Effector memory CD8-positive, alpha-beta T cell (primary cell): ENCODE data around the gene MIOS.
A peak's percentile ranks its signal among the peaks of the same experiment; 100 is the strongest.

ENCODE experiments used
- ATAC-seq: fragments of 150-1000 bp; cut with Tn5 transposase; replicated peaks from 2 replicates; pipeline ENCODE4 v1.10.0; 2021; ENCODE audit warnings: mild to moderate bottlenecking, moderate library complexity
- DNase-seq, 3 experiments: peaks; one replicate each; pipeline ENCODE4 v3.0.0; 2021
- H3K27ac Mint-ChIP-seq, 2 donors: one replicate each; pipeline ENCODE4 v1.8.0; 2022; ENCODE audit warnings: mild to moderate bottlenecking in 2 of 2, mixed read lengths in 2 of 2, moderate library complexity in 2 of 2
- H3K27me3 Mint-ChIP-seq, 2 donors: one replicate each; pipeline ENCODE4 v1.8.0; 2022; ENCODE audit warnings: mixed read lengths in 2 of 2
- H3K36me3 Mint-ChIP-seq: one replicate; pipeline ENCODE4 v1.8.0; 2022; ENCODE audit warnings: mild to moderate bottlenecking, moderate library complexity, mixed read lengths; ENCODE audit not compliant: insufficient read depth
- H3K4me1 Mint-ChIP-seq, 2 donors: one replicate each; pipeline ENCODE4 v1.8.0; 2022; ENCODE audit warnings: low read depth in 2 of 2, mixed read lengths in 2 of 2
- H3K4me3 Mint-ChIP-seq, 2 donors: one replicate each; pipeline ENCODE4 v1.8.0; 2022; ENCODE audit warnings: mild to moderate bottlenecking in 2 of 2, mixed read lengths in 2 of 2, moderate library complexity in 2 of 2
- H3K9me3 Mint-ChIP-seq, 2 donors: one replicate each; pipeline ENCODE4 v1.8.0; 2022; ENCODE audit warnings: mixed read lengths in 2 of 2

Gene MIOS

DNA sequence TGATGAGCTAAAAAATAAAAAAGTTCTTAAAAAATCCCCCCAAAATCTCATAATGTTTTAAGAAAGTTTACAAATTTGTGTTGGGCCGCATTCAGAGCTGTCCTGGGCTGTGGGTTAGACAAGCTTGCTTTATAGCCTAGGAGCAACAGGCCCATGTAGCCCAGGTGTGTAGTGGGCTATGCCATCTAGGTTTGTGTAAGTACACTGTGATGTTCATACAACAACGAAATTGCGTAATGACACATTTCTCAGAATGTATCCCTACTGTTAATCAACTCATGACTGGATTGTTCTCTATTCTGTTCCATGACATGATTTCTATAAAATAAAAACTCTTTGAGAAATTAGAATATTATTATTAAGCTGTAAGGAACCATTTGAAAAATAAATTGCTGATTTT lies 13.0 kb downstream of the MIOS start:
- Mint-ChIP-seq H3K9me3 (no peaks in the 10 kb centered on the region), H3K4me1 (peaks cover 0 to 5% of the 10 kb centered on the region in 2 donors), H3K4me3 (no peak overlapping the region), H3K27ac (no peak overlapping the region), H3K27me3 (no peaks in the 10 kb centered on the region), H3K36me3 (peaks cover 3% of the 10 kb centered on the region)
- DNase-seq (no peak), ATAC-seq (no peak)

- Mint-ChIP-seq H3K4me1 (no peaks in the 10 kb centered on the region), H3K27me3 (no peaks in the 10 kb centered on the region), H3K36me3 (peaks cover 7% of the 10 kb centered on the region), H3K4me3 (no peak overlapping the region), H3K27ac (no peak overlapping the region), H3K9me3 (no peaks in the 10 kb centered on the region)
- ATAC-seq (no peak), DNase-seq (no peak)
Measured at GRCh38 chr7:7581531-7582179, 15.0 kb downstream of the MIOS start.

DNA sequence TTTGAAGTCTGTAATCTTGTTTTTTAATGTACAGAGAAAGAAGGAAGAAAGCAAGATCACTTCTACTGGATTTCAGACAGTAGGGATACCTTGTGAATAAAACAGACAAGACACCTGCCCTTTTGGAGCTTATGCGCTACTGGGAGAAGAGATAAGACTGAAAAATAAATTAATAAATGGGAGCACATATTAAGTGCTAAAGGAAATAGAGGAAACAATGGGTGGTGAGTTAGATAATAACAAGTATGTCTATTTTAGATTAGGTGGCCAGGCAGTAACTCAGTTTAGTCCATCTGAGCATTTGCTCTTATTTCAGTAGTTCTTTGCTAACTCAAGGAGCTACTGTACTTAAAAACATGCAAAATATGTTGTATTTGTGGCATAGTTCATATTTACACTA lies 15.9 kb downstream of the MIOS start:
- peaks cover 7% of the 10 kb centered on the region for H3K36me3 Mint-ChIP-seq
- no peak overlapping the region for H3K27ac Mint-ChIP-seq
- H3K4me1 Mint-ChIP-seq = no peaks in the 10 kb centered on the region
- H3K9me3 Mint-ChIP-seq = no peaks in the 10 kb centered on the region
- no peaks in the 10 kb centered on the region for H3K27me3 Mint-ChIP-seq
- no peak for DNase-seq
- no peak overlapping the region for H3K4me3 Mint-ChIP-seq
- ATAC-seq = no peak

- DNase-seq (no peak), ATAC-seq (no peak)
- H3K27me3 Mint-ChIP-seq = no peaks in the 10 kb centered on the region
- H3K36me3 Mint-ChIP-seq = peaks cover 7% of the 10 kb centered on the region
- H3K27ac Mint-ChIP-seq = no peak overlapping the region
- H3K4me3 Mint-ChIP-seq = no peak overlapping the region
- no peaks in the 10 kb centered on the region for H3K9me3 Mint-ChIP-seq
- H3K4me1 Mint-ChIP-seq = peaks cover 0 to 6% of the 10 kb centered on the region in 2 donors
Measured at GRCh38 chr7:7583731-7584130, 17.0 kb downstream of the MIOS start.

DNA sequence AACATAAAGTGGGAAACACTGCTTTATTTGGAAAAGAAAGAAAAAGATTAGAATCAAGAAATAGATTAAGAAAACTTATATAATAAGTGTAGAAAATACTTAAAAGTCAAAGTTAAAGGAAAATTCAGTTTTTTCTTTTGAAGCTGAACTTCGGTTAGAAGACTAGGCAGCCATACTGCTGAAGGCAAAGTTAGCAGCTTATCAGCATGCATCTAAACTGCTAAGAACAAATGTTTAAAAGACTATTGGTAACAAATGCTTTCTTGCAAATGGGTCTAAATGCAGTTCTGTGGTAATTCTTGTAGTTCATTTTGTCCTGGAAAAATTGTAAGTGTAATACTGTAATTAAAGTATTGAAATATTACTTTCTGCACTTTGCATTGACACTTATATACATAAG lies 18.0 kb downstream of the MIOS start:
- H3K4me1 Mint-ChIP-seq = peaks cover 0 to 9% of the 10 kb centered on the region in 2 donors
- H3K36me3 Mint-ChIP-seq = peaks cover 7% of the 10 kb centered on the region
- no peaks in the 10 kb centered on the region for H3K9me3 Mint-ChIP-seq
- ATAC-seq (no peak), DNase-seq (no peak)
- no peak overlapping the region for H3K27ac Mint-ChIP-seq
- no peaks in the 10 kb centered on the region for H3K27me3 Mint-ChIP-seq
- no peak overlapping the region for H3K4me3 Mint-ChIP-seq

- H3K9me3 Mint-ChIP-seq = no peaks in the 10 kb centered on the region
- no peaks in the 10 kb centered on the region for H3K27me3 Mint-ChIP-seq
- ATAC-seq = no peak
- H3K4me3 Mint-ChIP-seq = no peak overlapping the region
- no peak for DNase-seq
- no peak overlapping the region for H3K27ac Mint-ChIP-seq
- peaks cover 4 to 14% of the 10 kb centered on the region in 2 donors for H3K4me1 Mint-ChIP-seq
- H3K36me3 Mint-ChIP-seq = peaks cover 7% of the 10 kb centered on the region
Measured at GRCh38 chr7:7585241-7585928, 18.7 kb downstream of the MIOS start.

DNA sequence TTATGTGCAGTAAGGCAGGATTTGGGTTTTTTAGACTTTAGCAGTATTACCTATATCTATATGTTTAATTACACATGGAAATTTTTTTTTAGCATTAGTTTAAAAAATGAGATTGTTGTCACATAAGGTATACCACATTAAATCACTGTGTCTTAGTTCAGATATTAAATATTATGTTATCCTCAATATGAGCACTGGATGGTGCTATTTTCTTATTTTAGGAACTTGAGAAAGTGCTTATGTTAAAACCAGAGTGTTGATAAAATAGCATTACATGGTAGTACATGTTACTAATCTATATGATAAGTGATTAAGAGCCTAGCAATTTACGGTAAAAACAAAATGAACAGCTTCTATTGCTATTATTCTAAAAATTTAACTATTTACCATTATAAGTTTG lies 28.8 kb downstream of the MIOS start:
- Mint-ChIP-seq H3K4me3 (no peak overlapping the region), H3K36me3 (peaks cover 21% of the 10 kb centered on the region), H3K27me3 (no peaks in the 10 kb centered on the region), H3K4me1 (peaks cover 0 to 4% of the 10 kb centered on the region in 2 donors), H3K9me3 (no peaks in the 10 kb centered on the region), H3K27ac (no peak overlapping the region)
- DNase-seq = no peak
- peak; percentile 66 for ATAC-seq

DNA sequence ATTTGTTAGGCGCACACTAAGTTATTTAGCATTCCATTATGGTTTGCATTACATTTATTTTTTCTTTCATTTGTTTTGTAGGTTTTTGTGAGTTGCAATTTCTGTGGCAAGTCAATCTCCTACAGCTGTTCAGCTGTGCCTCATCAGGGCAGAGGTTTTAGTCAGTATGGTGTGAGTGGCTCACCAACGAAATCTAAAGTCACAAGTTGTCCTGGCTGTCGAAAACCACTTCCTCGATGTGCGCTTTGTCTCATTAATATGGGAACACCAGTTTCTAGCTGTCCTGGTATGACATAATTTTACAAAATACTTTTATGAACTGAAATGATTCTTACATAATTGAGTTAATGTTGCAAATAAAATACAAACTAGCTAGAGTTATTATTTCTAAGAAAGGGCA lies 29.5 kb downstream of the MIOS start:
- H3K36me3 Mint-ChIP-seq = peaks cover 21% of the 10 kb centered on the region
- peaks cover 0 to 4% of the 10 kb centered on the region in 2 donors for H3K9me3 Mint-ChIP-seq
- ATAC-seq (peak; percentile 90), DNase-seq (peak in 2 of 3 experiments; percentile 11 to 12)
- no peak overlapping the region for H3K4me3 Mint-ChIP-seq
- peaks cover 0 to 4% of the 10 kb centered on the region in 2 donors for H3K4me1 Mint-ChIP-seq
- no peak overlapping the region for H3K27ac Mint-ChIP-seq
- no peaks in the 10 kb centered on the region for H3K27me3 Mint-ChIP-seq

DNA sequence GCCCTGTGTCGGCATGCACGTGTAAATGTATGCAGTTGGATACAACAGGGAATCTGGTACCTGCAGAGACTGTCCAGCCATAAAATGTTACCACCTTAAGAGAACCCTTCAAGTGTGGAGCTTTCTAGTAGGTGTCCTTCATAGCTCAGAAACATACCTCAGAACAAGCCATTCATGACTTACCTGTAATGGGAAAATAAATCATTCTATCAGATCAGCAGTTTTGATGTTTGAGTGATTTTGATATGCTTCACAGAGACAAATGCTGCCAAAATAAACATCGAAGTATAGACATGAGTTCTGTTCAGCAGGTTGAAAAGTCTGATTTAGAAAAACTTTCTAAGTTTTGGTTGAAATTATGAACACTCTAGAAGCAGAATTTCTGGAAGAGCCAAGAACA lies 40.3 kb downstream of the MIOS start:
- Mint-ChIP-seq H3K36me3 (peaks cover 4% of the 10 kb centered on the region), H3K4me1 (no peaks in the 10 kb centered on the region), H3K27ac (no peak overlapping the region), H3K27me3 (no peaks in the 10 kb centered on the region), H3K9me3 (no peaks in the 10 kb centered on the region), H3K4me3 (no peak overlapping the region)
- DNase-seq (no peak), ATAC-seq (no peak)

DNA sequence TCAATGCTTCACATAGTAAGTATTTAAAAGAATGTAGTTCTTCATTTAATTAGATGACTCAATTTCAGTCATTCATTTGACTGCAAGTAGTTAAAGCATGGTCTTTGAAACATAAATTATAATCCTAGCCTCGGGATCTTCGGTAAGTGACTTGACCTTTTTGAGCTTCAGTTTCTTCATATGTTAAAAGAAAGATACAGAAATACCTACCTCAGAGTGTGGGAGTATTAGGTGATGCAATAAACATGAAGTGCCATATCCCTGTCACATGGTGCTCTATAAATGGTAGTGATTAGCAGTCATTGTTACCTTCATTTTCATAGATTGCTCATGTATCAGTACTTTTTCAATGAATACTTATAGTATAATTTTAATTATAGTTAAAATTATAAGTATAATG lies 42.6 kb downstream of the MIOS start:
- Mint-ChIP-seq H3K4me1 (no peaks in the 10 kb centered on the region), H3K27ac (no peak overlapping the region), H3K36me3 (peaks cover 4% of the 10 kb centered on the region), H3K9me3 (no peaks in the 10 kb centered on the region), H3K4me3 (no peak overlapping the region), H3K27me3 (no peaks in the 10 kb centered on the region)
- DNase-seq (no peak), ATAC-seq (no peak)

DNA sequence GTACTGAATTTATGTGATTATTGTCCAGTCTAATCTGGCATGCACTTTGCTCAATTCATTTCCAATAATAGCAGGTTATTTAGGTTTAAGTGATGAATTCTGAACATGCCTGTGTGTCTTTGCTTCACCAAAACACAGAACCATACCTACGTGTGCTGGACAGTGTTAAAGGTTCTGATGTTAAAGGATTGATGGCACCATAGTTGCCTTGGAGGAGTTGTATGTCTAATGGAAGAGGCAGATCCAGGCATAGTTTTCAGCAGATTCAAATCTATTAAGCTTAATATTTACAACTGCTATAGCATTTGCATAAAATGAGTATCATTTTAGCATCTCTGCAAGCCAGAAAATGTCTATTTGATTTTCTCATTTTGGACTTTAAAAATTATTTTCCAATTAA lies 45.8 kb downstream of the MIOS start:
- H3K4me1 Mint-ChIP-seq = no peaks in the 10 kb centered on the region
- no peaks in the 10 kb centered on the region for H3K27me3 Mint-ChIP-seq
- H3K36me3 Mint-ChIP-seq = no peaks in the 10 kb centered on the region
- DNase-seq (no peak), ATAC-seq (no peak)
- H3K9me3 Mint-ChIP-seq = no peaks in the 10 kb centered on the region
- H3K4me3 Mint-ChIP-seq = no peak overlapping the region
- H3K27ac Mint-ChIP-seq = no peak overlapping the region

DNA sequence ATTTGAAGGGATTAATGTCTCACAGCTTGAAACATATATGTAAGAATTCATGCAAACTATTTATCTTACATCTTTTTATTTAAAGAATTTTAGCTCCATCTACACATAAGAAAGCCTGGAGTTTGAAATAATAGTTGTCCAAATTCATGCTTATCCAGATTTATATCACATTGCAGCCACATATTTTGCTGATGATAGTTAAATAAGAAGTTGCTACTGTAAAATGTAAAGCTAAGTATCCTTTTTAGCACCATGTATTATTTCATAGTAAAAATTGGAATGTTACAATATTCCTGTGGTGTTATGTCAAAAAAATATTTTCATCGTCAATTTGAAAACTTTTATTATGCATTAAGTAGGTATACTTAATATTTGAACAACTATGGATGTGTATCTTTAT lies 46.5 kb downstream of the MIOS start:
- no peaks in the 10 kb centered on the region for H3K27me3 Mint-ChIP-seq
- H3K27ac Mint-ChIP-seq = no peak overlapping the region
- no peaks in the 10 kb centered on the region for H3K4me1 Mint-ChIP-seq
- H3K9me3 Mint-ChIP-seq = no peaks in the 10 kb centered on the region
- no peaks in the 10 kb centered on the region for H3K36me3 Mint-ChIP-seq
- no peak overlapping the region for H3K4me3 Mint-ChIP-seq
- no peak for DNase-seq
- no peak for ATAC-seq

DNA sequence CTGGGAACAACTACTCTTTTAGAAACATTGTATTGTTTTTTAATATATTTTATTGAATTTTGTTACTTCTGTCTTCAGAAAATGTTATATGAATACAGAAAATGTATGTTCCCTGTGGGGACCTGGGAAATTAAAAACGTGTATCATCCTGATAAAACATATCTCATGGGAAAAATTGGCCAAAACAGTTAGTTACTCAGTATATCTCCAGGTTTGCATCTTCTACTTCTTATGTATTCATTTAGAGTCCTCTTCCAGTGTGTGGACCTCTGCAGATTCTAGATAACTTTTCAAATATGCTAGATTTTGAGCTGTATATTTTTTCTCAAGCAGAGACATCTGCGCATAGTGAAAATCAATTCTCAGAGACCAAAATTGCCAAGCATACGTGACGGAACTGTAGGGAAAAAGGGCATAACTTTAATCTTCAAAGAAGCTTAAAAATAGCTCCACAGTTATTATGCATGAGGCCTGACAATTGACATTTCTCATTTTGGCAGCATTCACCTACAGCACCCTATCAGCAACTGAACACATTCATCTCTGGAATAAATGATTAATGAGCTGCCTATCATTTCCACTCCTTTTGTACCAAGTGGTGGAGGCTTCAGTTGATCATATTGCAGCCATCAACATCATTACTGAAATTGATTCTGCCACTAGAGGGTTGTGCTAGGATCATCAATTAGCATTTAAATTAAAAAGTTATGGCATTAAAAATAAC lies 47.5 kb downstream of the MIOS start:
- Mint-ChIP-seq H3K4me3 (no peak overlapping the region), H3K36me3 (no peaks in the 10 kb centered on the region), H3K4me1 (no peaks in the 10 kb centered on the region), H3K27me3 (peaks cover 0 to 5% of the 10 kb centered on the region in 2 donors), H3K27ac (no peak overlapping the region), H3K9me3 (no peaks in the 10 kb centered on the region)
- ATAC-seq = no peak
- DNase-seq = no peak

DNA sequence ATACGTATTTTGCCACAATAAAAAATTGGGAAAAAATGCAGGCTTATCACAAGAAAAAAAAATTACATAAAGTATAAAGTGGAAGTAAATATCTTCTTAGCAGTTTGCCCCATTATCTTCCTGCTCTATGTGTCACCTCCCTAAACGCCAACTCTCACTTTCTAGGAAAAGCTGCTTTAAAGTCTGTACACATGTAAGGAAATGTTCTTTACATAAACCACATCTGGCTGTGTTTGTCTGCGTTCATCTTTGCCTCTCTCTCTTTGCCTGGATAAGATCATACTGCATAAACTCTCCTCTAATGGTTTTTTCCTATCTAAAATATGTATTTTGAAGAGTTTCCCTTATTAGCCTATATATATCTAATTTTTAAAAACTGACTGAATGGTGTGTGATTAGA lies 50.9 kb downstream of the MIOS start:
- no peak overlapping the region for H3K4me3 Mint-ChIP-seq
- no peak for ATAC-seq
- H3K27ac Mint-ChIP-seq = no peak overlapping the region
- no peaks in the 10 kb centered on the region for H3K36me3 Mint-ChIP-seq
- no peaks in the 10 kb centered on the region for H3K4me1 Mint-ChIP-seq
- DNase-seq = no peak
- peaks cover 0 to 5% of the 10 kb centered on the region in 2 donors for H3K27me3 Mint-ChIP-seq
- no peaks in the 10 kb centered on the region for H3K9me3 Mint-ChIP-seq
